GM10248 (cell line): ENCODE results near the gene IL36B.
"Not testable (repeated sequence)": the region's sequence is repeated elsewhere in the genome, so short reads cannot be mapped to it uniquely, and the experiment has no call there.

Source experiments
- CTCF ChIA-PET: fragments of 300-600 bp; sonication (Branson Sonifier 250); formaldehyde crosslinking; extraction: SDS; loops from one replicate; lab custom pipeline; 2021; ENCODE audit warnings: antibody characterized with exemption; lab: Yijun Ruan, JAX
- POLR2A ChIA-PET: fragments of 350-650 bp; sonication (Branson Sonifier 250); formaldehyde crosslinking; extraction: SDS; loops from one replicate; lab custom pipeline; 2020; ENCODE audit warnings: antibody characterized with exemption; lab: Yijun Ruan, JAX
- DNase-seq: peaks from one replicate; pipeline ENCODE4 v3.0.0; 2012; ENCODE audit errors: extremely low spot score
- CTCF ChIP-seq: IDR thresholded peaks from 2 replicates; pipeline ENCODE4 v1.5.1; 2012; ENCODE audit warnings: mild to moderate bottlenecking, low read depth; ENCODE audit errors: extremely low read depth, missing control alignments, control extremely low read depth

IL36B gene

GRCh38 chr2:113052396-113052917 lies at the start of gene IL36B:
Gene IL36B, minus strand, starts transcription at chr2:113052867.
- no peak for DNase-seq
- TF ChIP-seq CTCF, result no peak
- ChIA-PET CTCF (interaction anchor here (1.2 to 1.7 kb wide), 3 partner anchors 9 to 33 kb away, joined by 3 to 5 read pairs (median 3); no protein-coding TSS in a partner anchor), POLR2A (no interaction called here)

GRCh38 chr2:113102133-113102532 lies 49.5 kb upstream of the IL36B start:
- ChIA-PET CTCF (interaction anchor here (0.8 to 2.4 kb wide), 5 partner anchors 14 to 288 kb away, joined by 3 to 9 read pairs (median 5); no protein-coding TSS in a partner anchor), POLR2A (no interaction called here)
- DNase-seq, result no peak
- no peak for TF ChIP-seq CTCF

GRCh38 chr2:113098532-113098931 lies 45.9 kb upstream of the IL36B start:
- no peak for TF ChIP-seq CTCF
- POLR2A ChIA-PET, result no interaction called here
- no peak for DNase-seq
- CTCF ChIA-PET, result interaction anchor here (0.9 to 1.6 kb wide), 9 partner anchors 10 to 292 kb away, joined by 3 to 6 read pairs (median 3); partner anchors contain the start of gene IL36RN

- POLR2A ChIA-PET, result no interaction called here
- DNase-seq, result peak; percentile 39
- no peak for TF ChIP-seq CTCF
- CTCF ChIA-PET, result interaction anchor here (0.7 to 1.6 kb wide), 10 partner anchors 9 to 293 kb away, joined by 3 to 6 read pairs (median 3); partner anchors contain the start of gene IL36RN
Observed at GRCh38 chr2:113098041-113098440, 45.4 kb upstream of the IL36B start.

- CTCF ChIA-PET, result interaction anchor here (0.7 to 1.6 kb wide), 4 partner anchors 8 to 41 kb away, joined by 3 to 6 read pairs (median 3); partner anchors contain the start of gene IL36RN
- POLR2A ChIA-PET, DNase-seq: not testable (repeated sequence)
Observed at GRCh38 chr2:113096842-113097618, 44.4 kb upstream of the IL36B start.

GRCh38 chr2:113096306-113096705 lies 43.6 kb upstream of the IL36B start:
- DNase-seq, POLR2A ChIA-PET, CTCF ChIA-PET: not testable (repeated sequence)

GRCh38 chr2:113093613-113093977 lies 40.9 kb upstream of the IL36B start:
- POLR2A ChIA-PET, result no interaction called here
- no peak for TF ChIP-seq CTCF
- CTCF ChIA-PET, result interaction anchor here (1.0 to 1.9 kb wide), 5 partner anchors 9 to 44 kb away, joined by 3 to 7 read pairs (median 4); no protein-coding TSS in a partner anchor
- no peak for DNase-seq
